Dermis blood vessel endothelial cell (primary cell): ENCODE data around the gene SEC14L2. TPM values are rescaled to one million over a fixed set of nuclear protein-coding genes. Genes with fewer than 3 reads are reported as not detected.
"Not testable (repeated sequence)": the region's sequence is repeated elsewhere in the genome, so short reads cannot be mapped to it uniquely, and the experiment has no call there.

ENCODE experiments used
- DNase-seq: peaks from one replicate; pipeline ENCODE4 v3.0.0; 2010
- total RNA-seq: library from RNA; depleted of rRNA; stranded (reverse); fragments of >200 nt; gene quantifications from 2 replicates; pipeline ENCODE4 v1.2.3, GENCODE V29; 2014

SEC14L2 gene
- total RNA-seq, 1 donor from 2014 or later, result 16.2 TPM

DNA sequence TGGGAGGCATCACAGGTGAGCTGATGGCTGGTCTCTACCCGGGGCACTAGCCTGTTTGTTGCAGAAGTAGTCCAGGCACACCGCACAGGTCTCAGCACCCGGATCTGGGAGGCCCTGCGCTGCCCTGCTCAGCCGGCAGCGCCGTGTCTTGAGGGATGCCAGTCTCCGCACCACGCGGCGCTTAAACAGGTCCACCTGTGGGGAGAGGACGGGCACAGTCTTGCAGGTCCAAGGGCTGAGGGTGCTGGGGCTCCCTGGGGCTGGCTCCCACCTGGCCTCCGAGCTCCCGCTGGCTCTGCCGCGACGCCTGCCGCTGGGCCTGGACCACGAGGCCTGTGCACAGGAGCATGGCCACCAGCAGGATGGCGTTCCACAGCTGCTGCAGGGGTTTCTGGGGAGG, 16.8 kb upstream of the SEC14L2 start:
- no peak for DNase-seq

DNA sequence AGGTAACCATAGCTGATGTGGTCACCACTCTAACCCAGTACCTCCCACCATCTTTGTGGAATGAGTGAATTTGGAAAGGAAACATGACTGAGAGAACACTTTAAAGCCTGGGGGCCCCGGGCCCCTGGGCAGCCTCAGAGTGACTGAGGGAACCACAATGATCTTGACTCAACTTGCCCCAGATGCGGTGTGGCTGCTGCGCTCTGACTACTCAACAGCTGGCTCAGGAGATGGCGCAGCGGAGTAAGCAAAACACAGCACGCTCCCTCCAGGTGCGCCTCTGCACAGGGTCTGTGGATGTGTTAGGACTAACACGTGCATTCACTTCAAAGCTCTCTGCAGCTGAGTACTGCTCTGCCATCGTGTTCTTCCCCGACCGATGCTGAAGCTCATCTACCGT, 15.6 kb upstream of the SEC14L2 start:
- DNase-seq, result no peak

DNA sequence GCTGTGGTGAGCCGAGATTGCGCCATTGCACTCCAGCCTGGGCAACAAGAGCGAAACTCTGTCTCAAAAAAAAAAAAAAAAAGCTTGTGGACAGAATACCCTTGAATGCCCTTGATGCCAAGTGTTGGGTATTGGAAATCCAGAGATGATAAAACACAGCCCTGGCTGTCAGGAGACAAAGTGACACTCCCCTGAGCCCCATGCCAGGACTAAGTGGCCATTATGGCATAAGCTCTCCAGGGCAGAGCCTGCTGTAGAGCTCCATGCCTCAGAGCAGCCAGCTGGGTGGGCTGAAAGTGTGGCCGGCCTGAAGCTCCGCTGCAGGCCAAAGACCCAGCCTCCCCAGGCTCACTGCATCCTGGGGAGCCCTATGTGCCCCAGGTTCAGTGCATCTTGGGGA, 14.5 kb upstream of the SEC14L2 start:
- no peak for DNase-seq

DNA sequence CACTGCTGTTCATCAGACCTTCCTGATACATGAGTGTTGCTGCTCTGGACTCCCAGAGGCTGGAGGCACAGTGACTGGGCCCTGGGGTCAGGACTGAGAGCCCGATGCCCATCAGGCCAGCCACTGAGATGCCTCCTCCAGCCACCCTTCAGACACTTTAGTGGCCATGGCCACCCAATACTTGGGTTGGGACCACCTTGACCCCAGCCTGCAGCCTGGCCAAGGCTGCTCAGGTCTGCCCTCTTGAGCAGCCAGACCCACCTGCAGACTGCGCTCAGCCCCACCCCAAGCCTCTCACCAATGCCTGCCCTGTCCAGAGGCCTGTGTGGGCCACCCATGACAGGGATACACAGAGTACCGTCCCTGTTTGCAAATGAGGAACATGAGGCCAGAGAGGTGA, 13.8 kb upstream of the SEC14L2 start:
- DNase-seq, result no peak

DNA sequence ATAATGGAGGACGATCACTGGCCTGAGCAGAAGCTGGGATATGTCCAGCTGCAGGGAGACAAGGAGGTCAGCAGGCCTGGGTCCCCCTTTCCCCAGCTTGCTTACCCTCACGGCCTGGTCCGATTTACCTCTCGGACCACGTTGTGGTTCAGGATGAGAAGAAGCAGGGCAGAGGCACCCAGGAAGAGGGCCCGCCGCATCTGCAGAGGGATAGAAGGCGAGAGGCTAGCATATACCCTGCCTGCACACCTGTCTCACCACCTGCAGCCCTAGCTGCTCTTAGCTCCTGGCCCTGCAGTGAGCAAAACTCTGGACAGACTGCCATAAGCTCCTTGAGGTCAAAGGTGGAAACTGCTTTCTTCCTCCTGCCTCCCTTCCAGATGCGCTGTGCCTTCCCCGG, 10.9 kb upstream of the SEC14L2 start:
- no peak for DNase-seq

DNA sequence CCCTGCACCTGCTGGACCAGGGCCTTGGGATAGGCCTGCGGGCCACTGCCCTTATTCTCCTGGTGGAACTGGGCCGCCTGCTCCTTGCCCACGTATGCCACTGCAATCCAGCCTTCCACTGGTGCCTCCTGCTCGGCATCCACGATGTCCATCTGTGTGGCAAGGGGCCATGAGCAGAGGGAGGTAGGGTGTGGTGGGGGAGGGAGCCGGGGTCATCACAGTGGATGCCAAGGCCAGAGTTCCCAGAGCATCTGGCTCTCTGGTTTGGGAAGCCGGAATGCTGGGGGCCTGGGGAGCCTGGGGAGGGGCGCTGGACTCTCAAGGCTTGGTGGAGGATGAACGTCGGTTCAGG, 10.2 kb upstream of the SEC14L2 start:
- DNase-seq, result no peak

DNA sequence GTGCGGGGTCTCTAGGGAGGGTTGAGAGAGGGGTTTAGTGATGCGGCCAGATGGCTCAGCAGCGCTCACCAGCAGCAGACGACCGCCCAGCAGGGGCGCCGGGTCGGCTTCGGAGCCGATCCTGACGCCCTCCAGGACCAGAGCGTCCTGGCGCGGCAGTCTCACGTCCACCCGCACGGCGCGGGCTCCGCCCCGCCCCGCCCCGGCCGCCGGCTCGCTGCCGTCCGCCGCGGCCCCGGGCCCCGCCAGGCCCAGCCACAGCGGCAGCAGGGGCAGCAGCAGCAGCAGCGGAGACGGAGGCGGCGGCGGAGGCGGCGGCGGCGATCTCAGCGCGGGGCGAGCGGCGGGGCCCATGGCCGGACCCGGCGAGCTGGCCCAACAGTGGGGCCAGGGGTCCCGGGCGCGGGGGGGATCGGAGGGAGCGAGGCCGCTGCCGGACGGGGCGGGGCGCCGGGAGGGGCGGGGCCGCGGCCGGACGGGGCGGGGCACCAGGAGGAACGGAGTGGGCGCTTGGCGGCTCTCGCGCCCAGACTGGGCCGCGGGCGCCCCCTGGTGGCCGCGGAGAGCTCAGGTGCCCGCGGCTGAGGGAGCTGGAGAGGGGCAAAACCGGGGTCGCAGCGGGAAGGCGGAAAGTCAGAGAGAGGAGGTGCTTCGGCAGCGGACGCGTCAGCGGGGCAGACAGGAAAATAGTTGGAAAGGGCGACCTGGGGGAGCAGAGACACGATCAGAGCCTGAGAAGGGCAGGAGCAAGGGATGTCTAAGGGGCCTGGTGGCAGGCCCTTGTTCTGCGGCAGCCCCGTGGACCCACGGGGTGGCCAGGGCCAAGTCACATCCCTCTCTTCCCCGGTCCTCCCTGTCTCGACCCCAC, 9.6 kb upstream of the SEC14L2 start, which contains the start of gene RNF215:
Gene RNF215 (minus strand): TSS at position 452 of the 868 bp plus-strand sequence. CDS start 98 bp downstream, at position 354.
- peak; percentile 88 for DNase-seq

DNA sequence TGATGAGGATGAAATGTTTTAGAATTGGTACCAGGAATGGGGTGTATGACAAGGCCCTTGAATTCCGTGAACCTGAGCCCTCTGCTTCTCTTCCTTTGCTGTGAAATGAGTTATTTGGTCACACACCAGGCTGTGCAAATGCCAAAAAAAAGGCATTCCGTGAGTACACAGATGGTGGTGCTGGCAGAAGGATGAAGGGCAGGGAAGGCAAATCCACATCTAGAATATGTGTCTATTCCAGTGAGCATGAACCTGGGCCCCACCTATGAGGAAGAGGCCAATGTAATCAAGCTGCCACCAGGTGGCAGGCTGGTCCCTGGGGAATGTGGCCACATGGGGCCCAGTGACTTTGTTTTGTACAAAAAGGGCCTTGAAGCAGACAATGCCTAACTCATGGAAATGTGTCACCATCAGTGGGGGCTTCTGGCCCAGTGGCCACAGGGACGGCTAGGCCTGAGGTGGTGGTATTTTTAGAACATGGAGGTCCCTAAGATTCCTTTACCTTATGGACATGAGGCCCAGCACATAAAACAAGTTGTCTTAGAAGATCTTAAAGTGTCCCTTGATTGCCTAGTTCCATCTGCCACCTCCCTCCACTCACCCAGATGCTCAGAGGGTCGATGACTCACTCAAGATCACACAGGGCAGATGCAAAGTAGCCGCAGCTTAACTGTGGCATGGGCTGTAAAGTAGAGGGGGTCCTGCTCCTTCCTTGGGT, 5.7 kb upstream of the SEC14L2 start:
- DNase-seq, result peak; percentile 86

DNA sequence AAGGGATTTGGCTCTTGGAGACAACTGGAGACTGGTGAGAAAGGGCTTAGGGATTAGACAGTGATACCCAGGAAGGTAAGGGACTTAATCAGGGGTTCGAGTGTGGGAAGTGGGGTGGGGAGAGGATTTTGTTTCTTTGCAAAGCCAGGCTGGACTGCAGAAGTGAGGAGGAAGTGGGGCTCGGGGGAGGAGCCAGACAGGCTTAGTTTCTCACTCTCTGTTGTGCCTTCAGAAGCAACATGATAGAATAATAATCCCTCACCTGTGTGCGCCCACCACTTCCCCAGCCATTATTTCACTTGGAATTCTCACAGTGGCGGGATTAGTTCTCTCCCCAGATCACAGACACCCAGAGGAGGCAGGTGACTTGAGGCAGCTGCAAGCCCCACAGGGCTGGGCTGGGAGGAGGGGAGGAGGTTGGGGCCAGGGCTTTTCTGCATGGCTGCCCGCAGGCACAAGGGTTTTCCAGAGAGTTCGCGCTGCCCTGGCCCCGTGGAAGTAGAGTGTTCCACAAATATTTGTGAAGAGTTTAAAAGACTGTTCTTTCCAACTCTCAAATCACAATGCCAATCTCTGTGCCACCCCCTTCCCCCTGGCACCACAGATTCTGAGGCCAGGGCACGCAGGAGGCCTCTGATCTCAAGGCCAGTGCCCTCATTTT, 4.0 kb upstream of the SEC14L2 start:
- no peak for DNase-seq

DNA sequence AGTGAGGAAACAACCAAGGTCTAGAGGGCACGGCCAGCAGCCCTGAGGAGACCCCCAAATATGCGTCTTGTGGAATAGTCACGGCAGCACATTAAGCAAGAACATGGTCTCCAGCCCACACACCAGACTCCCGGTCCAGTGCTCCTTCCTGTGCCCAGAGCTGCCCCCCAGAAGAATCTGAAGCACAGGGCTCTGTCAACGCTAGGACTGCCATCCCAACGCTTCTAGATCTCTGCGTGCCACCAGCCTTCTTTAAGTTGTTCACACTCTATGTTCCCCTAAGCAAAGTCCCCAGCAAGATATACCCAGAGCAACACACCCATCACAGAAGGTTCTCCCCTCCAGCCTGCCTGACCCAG, 3.5 kb upstream of the SEC14L2 start:
- no peak for DNase-seq

DNA sequence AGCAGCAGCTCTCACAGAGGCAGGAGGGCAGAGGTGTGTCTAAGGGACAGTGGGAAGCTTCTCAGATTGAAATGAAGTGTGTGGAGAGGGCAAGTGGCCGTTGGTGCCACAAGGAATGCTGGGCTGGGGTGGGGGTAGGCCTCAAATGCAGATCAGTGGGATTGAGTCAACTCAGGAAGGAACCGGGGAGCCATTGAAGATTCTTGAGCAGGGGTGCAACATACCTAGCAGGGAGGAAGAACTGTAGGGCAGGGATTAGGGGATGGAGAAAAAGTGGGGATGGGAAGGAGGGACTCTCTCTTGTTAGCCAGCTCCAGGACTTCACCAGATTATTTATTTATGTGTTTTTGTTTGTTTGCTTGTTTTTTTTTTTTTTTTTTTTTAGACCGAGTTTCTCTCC, 2.9 kb upstream of the SEC14L2 start:
- no peak for DNase-seq

DNA sequence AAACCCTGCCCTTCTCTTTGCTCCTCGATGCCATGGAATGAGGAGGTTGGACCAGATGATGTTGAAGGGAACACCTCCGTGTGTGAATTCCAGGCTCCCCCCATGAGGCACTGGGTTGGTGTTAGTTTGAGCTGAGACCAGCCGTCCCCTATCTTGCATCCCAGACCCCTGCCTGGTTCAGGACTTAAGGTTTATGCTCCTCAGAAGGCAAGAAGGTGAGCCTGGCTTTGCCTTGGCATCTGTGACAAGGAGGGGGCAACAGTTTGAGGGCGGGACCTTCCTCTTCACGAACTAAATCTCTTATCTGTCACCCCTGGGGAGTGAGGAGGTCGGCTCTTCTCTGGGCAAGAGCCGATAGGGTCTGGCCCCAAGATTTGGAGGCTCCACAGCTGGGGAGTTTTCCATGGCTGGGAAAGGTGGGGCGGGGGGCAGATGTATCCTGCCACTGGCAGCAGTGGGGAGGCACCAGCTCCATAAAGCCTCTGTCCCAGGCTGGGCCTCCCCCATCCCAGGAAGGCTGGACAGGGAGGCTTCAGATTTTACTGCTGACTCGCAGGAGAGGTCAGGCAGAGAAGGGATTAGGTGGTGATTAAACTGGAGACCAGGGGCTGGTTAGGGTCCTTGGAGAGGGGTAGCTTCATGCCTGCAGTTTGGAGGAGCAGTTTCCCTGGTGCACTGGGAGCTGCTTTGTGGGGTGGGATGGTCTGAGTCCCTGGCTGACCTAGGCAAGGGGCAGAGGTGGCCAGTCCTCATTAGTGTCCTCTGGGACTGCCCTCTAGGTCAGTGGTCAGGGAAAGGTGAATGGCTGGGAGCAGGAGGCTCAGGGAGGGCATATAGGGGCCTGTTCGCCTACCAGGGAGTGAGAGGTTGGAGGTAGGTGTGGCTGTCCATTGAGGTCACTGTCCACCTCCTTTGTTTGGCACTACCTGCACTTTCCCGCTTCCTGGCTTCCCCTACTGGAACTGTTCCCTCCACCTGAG, 1.1 kb downstream of the SEC14L2 start:
- peak; percentile 35 for DNase-seq

DNA sequence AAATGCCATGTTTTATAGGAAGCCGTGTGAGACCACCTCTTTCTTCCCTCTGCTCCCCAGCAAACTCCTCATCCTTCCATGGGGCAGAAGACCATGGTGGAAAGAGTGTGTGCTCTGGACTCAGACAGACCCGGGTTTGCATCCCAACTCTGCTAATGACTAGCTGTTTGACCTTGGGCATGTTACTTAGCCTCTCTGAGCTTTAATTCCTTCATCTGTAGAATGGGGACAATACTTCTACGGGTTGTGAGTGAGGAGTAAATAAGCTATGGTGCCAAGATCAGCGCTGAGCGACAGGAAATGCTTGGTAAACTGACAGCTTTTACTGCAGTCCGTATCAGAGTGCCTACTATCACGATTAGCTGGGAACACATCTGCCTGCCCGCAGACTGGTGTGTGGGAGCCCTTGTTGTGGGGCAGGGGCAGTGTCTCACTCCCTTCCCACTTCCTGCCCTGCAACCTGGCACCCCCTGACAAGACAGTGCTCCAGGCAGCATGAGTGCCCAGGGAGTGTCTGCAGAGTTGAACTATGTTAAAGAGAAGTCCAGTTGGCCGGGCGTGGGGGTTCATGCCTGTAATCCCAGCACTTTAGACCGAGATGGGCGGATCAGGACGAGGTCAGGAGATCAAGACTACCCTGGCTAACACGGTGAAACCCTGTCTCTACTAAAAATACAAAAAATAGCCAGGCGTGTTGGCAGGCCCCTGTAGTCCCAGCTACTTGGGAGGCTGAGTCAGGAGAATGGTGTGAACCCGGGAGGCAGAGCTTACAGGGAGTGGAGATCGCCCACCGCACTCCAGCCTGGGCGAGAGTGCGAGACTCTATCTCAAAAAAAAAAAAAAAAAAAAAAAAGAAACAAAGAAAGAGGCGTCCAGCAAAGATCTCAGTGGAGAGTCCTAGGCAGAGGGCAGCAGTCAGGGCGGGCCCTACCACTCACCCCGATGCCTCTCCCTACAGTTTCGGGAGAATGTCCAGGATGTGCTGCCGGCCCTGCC, 2.2 kb downstream of the SEC14L2 start:
- no peak for DNase-seq

DNA sequence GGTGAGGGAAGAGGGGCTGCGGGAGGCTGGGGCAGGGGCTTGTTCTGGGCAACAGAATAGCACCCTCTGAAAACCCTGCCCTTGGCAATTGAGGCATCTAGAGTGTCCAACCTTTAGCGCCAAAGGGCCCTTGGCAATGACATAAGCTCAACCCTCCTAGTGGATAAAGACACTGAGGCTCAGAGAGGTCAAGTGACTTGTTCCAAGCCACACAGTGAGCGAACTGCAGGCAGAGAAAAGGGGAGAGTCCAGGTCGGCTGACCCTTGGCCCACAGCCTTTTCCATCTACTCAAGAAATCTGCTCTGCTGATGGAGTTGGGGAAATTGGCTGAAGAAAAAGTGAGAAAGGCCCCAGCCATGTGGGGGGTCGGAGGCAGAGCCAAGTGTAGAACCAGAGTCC, 2.9 kb downstream of the SEC14L2 start:
- DNase-seq, result no peak

DNA sequence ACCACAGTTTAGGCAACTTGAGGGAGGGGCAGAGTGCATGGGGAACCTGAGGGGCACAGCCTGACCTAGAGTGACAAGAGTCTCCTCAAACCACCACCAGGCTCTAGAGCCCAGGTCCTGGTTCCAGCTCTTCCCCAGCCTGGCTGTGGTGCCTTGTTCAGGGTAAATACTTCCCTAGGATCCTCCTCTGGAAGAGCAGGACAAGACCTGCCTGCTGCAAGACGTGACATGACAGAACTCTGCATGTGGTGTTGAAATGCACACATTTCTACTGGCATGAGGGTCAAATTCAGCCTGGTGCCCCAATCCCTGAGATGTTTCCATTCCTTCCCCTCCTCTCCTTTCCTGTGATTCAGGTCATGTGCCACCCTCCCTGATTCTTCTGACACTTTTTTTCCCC, 3.3 kb downstream of the SEC14L2 start:
- DNase-seq, result no peak

DNA sequence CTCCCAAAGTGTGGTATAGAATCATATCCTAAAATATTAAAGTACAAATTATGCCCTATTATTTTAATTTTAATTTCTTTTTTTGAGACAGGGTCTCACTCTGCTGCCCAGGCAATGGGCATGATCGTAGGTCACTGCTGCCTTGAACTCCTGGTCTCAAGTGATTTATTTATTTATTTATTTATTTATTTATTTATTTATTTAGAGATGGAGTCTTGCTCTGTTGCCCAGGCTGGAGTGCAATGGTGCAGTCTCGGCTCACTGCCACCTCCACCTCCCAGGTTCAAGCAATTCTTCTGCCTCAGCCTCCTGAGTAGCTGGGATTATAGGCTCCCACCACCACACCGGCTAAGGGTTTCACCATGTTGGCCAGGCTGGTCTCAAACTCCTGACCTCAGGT, 4.2 kb downstream of the SEC14L2 start:
- not testable (repeated sequence) for DNase-seq

DNA sequence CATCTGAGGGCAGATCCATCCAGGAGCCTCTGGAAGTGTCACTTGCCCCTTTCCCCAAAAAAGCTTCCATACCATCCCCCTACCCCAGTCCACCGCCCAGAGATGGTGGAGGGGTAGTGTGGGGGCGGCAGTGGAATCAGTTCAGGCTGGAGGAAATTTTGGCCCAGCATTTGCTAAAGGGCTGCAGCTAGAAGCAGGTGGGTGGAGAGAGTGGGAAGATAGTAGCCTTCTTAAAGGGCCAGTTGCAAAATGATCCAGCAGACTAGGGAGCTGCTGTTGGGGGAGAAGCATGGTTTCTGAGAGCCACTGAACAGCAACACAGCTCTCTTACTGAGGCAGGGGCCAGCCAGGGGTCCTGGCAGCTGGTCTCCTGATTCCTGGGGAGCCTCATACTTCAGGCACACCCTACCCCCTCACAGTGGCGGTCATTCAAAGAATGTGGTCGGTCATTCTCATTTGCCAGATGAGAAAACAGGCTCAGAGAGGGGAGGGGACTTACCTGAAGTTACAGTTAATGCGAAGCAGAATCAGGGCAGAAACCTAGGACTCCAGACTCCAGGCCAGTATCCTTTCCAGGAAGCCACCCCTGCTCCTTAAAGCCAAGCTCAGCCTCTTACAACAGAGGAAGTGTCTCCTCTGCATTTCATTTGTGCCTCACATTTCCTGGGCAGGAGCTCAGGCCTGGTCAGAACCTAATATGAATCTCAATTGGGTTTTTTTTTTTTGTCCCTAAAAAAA, 5.4 kb downstream of the SEC14L2 start:
- no peak for DNase-seq

DNA sequence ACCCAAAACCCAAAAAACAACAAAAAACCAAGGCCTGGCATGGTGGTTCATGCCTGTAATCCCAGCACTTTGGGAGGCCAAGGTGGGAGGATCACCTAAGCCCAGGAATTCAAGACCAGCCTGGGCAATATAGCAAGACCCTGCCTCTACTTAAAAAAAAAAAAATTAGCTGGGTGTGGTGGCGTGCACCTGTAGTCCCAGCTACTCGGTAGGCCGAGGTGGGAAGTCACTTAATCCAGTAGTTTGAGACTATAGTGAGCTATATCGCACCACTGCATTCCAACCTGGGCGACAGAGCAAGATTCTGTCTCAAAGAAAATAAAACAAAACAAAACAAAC, 5.9 kb downstream of the SEC14L2 start:
- not testable (repeated sequence) for DNase-seq

DNA sequence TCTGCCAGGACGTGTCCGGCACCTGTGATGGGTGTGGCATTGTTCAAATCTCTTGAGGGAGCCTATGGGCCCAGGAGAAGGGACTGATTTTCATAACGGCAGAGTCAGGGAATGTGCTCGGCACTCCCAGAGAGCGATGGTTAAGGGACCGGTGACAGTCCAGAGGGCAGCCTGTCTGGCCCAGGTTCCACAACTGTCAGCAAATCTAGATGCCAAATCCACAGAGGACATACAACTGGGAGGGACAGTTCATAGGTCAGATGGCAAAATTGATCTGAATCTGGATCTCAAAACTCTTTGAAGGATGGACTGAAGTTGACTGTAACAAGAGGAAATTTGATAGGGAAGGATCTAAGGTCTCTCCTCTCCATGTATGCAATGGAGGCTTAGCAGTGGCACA, 7.5 kb downstream of the SEC14L2 start:
- DNase-seq, result no peak

DNA sequence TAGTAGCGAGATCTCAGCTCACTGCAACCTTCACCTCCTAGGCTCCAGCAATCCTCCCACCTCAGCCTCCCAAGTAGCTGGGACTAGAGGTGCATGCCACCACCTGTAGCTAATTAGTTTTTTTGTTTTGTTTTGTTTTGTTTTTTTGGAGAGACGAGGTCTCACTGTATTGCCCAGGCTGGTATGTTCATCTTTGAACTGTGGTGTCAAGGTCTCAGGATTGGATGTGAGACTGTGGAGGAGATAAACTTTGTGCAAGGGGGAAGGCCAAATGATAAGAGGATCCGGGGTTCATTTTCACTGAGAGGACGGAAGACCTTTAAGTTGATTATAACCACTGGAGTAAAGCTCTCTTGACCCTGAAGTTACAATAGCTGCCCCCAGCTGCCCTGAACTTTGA, 8.9 kb downstream of the SEC14L2 start:
- no peak for DNase-seq

DNA sequence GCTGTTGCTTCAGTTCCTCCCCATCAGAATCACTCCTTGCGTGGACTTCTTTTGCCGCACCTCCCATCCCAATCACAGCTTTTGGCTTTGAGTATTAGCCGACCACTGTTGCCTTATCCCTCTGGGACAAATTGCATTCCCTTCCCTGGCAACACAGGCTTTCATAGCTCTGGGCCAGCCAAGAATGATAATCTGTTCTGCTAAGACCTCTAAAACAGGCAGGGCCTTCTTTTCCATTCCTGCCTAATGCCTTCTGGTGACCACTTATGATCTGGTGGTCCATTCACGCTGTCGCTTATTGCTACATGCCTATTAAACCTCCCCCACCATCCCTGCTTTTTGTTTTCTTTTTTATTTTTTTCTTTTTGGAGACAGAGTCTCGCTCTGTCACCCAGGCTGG, 9.6 kb downstream of the SEC14L2 start:
- DNase-seq, result no peak
